HepG2 (cell line): ENCODE data around the gene SEC62. TPM values are rescaled to one million over a fixed set of nuclear protein-coding genes. Genes with fewer than 3 reads are reported as not detected.

Experiments used
- ADNP ChIP-seq: sonication (generic); formaldehyde crosslinking; IDR thresholded peaks from 2 replicates; pipeline ENCODE4 v1.4.0; 2020; ENCODE audit warnings: missing genetic modification reagents
- FOXA3 ChIP-seq: IDR thresholded peaks from 2 replicates; pipeline ENCODE4 v1.6.1; 2016; ENCODE audit warnings: missing genetic modification reagents, missing compliant biosample characterization
- GATA4 ChIP-seq: sonication (generic); IDR thresholded peaks from 2 replicates; pipeline ENCODE4 v1.6.1; 2016; ENCODE audit warnings: antibody characterized with exemption, low read depth, borderline replicate concordance
- KDM5B ChIP-seq: sonication (generic); formaldehyde crosslinking; IDR thresholded peaks from 2 replicates; pipeline ENCODE4 v1.4.0; 2020; ENCODE audit warnings: missing genetic modification reagents, mild to moderate bottlenecking, borderline replicate concordance
- MIER3 ChIP-seq: IDR thresholded peaks from 2 replicates; pipeline ENCODE4 v1.6.1; 2016; ENCODE audit warnings: missing compliant biosample characterization, borderline replicate concordance
- PITX1 ChIP-seq: sonication (generic); formaldehyde crosslinking; IDR thresholded peaks from 2 replicates; pipeline ENCODE4 v1.5.1; 2020; ENCODE audit warnings: mild to moderate bottlenecking, missing genetic modification reagents
- PTBP1 ChIP-seq: fragments of 200-400 bp; formaldehyde crosslinking; IDR thresholded peaks from 2 replicates; pipeline ENCODE4 v1.6.1; 2018; ENCODE audit warnings: low read length, low read depth; ENCODE audit not compliant: poor library complexity, severe bottlenecking
- SCMH1 ChIP-seq: sonication (generic); formaldehyde crosslinking; IDR thresholded peaks from 2 replicates; pipeline ENCODE4 v1.9.0; 2021; ENCODE audit warnings: missing genetic modification reagents, mild to moderate bottlenecking, borderline replicate concordance
- SMAD1 ChIP-seq: sonication (generic); formaldehyde crosslinking; IDR thresholded peaks from 2 replicates; pipeline ENCODE4 v1.4.0; 2020; ENCODE audit warnings: missing genetic modification reagents, low read depth, mild to moderate bottlenecking, borderline replicate concordance
- SP2 ChIP-seq: sonication (generic); formaldehyde crosslinking; IDR thresholded peaks from 2 replicates; pipeline ENCODE4 v1.5.1; 2020; ENCODE audit warnings: mild to moderate bottlenecking, missing genetic modification reagents
- SRY ChIP-seq: sonication (generic); formaldehyde crosslinking; IDR thresholded peaks from 2 replicates; pipeline ENCODE4 v1.8.0; 2022; ENCODE audit warnings: mild to moderate bottlenecking, missing genetic modification reagents
- SYNCRIP ChIP-seq: fragments of 200-400 bp; formaldehyde crosslinking; IDR thresholded peaks from 2 replicates; pipeline ENCODE4 v1.6.1; 2018; ENCODE audit warnings: mild to moderate bottlenecking, low read depth, low read length; ENCODE audit not compliant: insufficient read depth
- ZFP41 ChIP-seq: sonication (generic); formaldehyde crosslinking; IDR thresholded peaks from 2 replicates; pipeline ENCODE4 v1.4.0; 2020; ENCODE audit warnings: mild to moderate bottlenecking, missing genetic modification reagents, borderline replicate concordance
- ZNF232 ChIP-seq: sonication (generic); formaldehyde crosslinking; IDR thresholded peaks from 2 replicates; pipeline ENCODE4 v1.4.0; 2020; ENCODE audit warnings: missing genetic modification reagents, borderline replicate concordance
- ZNF468 ChIP-seq: sonication (generic); formaldehyde crosslinking; IDR thresholded peaks from 2 replicates; pipeline ENCODE4 v1.8.0; 2022; ENCODE audit warnings: mild to moderate bottlenecking, moderate library complexity, missing genetic modification reagents
- ZNF772 ChIP-seq: sonication (generic); formaldehyde crosslinking; IDR thresholded peaks from 2 replicates; pipeline ENCODE4 v1.5.0; 2020; ENCODE audit warnings: mild to moderate bottlenecking, missing genetic modification reagents
- ZNF781 ChIP-seq: sonication (generic); formaldehyde crosslinking; IDR thresholded peaks from 2 replicates; pipeline ENCODE4 v1.5.1; 2020; ENCODE audit warnings: borderline replicate concordance, mild to moderate bottlenecking, missing genetic modification reagents; ENCODE audit errors: not compliant biosample characterization
- ZNF841 ChIP-seq: sonication (generic); formaldehyde crosslinking; IDR thresholded peaks from 2 replicates; pipeline ENCODE4 v1.8.1; 2023; ENCODE audit warnings: missing genetic modification reagents, borderline replicate concordance
- polyA plus RNA-seq, 8 experiments: library from polyadenylated mRNA; depleted of rRNA in 3 of 8; stranded (reverse) in 7 of 8; unstranded in 1 of 8; fragments of >200 nt; fragmentation: Illumina TruSeq in 4 of 8; extraction: Trizol in 4 of 8; gene quantifications; 2 replicates each; pipeline versions ENCODE4 v1.2.1 to v1.2.3, GENCODE V29; 2011 to 2016; ENCODE audit warnings: low read depth in 4 of 8, missing spikeins in 1 of 8, mixed read lengths in 1 of 8; ENCODE audit not compliant: insufficient read depth in 1 of 8
- total RNA-seq, 5 experiments: library from RNA; depleted of rRNA; stranded (reverse); fragments of >200 nt; fragmentation: Illumina TruSeq; extraction: Trizol; gene quantifications; 2 replicates each; pipeline ENCODE4 v1.2.3, GENCODE V29; 2016; ENCODE audit warnings: low read depth in 1 of 5
- TF ChIP-seq, protein P1 (sequence below): sonication (generic); formaldehyde crosslinking; IDR thresholded peaks from 2 replicates; pipeline ENCODE4 v1.4.0; 2020; ENCODE audit warnings: missing genetic modification reagents
- TF ChIP-seq, protein P2 (sequence below): sonication (generic); formaldehyde crosslinking; IDR thresholded peaks from 2 replicates; pipeline ENCODE4 v1.4.0; 2020; ENCODE audit warnings: missing genetic modification reagents
- TF ChIP-seq, protein P3 (sequence below): sonication (generic); formaldehyde crosslinking; IDR thresholded peaks from 2 replicates; pipeline ENCODE4 v1.5.0; 2020; ENCODE audit warnings: mild to moderate bottlenecking, missing genetic modification reagents, moderate library complexity
- TF ChIP-seq, protein P4 (sequence below): sonication (generic); formaldehyde crosslinking; IDR thresholded peaks from 2 replicates; pipeline ENCODE4 v1.4.0; 2020; ENCODE audit warnings: mild to moderate bottlenecking, missing genetic modification reagents

SEC62 gene
- total and polyA plus RNA-seq, 2 of the 13 experiments (the other 11 are each of a cell fraction or from before 2014, with no cell fraction given) = 54.0 to 68.7 TPM

DNA sequence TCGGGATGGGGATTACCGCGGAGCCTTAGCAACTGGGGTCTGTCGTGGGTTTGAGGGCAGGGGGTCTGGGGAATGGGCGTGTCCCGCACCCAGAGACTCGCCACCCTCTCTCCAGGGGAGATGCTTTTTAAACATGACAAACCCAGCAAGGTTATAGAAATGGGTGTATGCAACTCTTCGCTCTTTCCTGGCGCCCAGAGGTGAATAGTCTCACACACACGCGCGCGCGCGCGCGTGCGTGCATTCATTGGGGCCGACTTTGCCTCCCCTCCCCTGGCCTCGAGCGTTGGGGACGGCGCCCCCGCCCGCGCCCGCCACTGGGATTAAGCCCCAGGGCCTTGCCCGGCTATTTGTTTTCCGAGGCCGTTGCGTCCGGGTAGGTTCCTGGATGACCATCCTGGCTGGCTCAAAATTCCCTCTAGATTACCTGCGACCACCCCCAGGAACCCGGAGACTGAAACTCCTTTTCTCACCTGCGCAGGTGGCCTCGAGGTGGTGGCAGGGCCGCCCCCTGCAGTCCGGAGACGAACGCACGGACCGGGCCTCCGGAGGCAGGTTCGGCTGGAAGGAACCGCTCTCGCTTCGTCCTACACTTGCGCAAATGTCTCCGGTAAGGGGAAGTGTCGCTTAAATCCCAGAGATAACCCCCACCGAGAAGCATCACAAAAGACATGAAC lies 72.0 kb downstream of the SEC62 start (continued):
- no peak for TF ChIP-seq ZNF841
- TF ChIP-seq ADNP (CRISPR knock-in tag) = no peak
- TF ChIP-seq SMAD1 (CRISPR knock-in tag) = no peak
- no peak for TF ChIP-seq ZFP41 (CRISPR knock-in tag)
- TF ChIP-seq MIER3 = no peak
- TF ChIP-seq SP2 = no peak
- TF ChIP-seq, protein P1, sequence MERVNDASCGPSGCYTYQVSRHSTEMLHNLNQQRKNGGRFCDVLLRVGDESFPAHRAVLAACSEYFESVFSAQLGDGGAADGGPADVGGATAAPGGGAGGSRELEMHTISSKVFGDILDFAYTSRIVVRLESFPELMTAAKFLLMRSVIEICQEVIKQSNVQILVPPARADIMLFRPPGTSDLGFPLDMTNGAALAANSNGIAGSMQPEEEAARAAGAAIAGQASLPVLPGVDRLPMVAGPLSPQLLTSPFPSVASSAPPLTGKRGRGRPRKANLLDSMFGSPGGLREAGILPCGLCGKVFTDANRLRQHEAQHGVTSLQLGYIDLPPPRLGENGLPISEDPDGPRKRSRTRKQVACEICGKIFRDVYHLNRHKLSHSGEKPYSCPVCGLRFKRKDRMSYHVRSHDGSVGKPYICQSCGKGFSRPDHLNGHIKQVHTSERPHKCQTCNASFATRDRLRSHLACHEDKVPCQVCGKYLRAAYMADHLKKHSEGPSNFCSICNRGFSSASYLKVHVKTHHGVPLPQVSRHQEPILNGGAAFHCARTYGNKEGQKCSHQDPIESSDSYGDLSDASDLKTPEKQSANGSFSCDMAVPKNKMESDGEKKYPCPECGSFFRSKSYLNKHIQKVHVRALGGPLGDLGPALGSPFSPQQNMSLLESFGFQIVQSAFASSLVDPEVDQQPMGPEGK (CRISPR knock-in tag) = peak; percentile 40; the same call in 1 of the 2 replicates
- no peak for TF ChIP-seq GATA4
- TF ChIP-seq, protein P2, sequence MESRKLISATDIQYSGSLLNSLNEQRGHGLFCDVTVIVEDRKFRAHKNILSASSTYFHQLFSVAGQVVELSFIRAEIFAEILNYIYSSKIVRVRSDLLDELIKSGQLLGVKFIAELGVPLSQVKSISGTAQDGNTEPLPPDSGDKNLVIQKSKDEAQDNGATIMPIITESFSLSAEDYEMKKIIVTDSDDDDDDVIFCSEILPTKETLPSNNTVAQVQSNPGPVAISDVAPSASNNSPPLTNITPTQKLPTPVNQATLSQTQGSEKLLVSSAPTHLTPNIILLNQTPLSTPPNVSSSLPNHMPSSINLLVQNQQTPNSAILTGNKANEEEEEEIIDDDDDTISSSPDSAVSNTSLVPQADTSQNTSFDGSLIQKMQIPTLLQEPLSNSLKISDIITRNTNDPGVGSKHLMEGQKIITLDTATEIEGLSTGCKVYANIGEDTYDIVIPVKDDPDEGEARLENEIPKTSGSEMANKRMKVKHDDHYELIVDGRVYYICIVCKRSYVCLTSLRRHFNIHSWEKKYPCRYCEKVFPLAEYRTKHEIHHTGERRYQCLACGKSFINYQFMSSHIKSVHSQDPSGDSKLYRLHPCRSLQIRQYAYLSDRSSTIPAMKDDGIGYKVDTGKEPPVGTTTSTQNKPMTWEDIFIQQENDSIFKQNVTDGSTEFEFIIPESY (CRISPR knock-in tag) = peak; percentile 24; the same call in 1 of the 2 replicates
- TF ChIP-seq, protein P3, sequence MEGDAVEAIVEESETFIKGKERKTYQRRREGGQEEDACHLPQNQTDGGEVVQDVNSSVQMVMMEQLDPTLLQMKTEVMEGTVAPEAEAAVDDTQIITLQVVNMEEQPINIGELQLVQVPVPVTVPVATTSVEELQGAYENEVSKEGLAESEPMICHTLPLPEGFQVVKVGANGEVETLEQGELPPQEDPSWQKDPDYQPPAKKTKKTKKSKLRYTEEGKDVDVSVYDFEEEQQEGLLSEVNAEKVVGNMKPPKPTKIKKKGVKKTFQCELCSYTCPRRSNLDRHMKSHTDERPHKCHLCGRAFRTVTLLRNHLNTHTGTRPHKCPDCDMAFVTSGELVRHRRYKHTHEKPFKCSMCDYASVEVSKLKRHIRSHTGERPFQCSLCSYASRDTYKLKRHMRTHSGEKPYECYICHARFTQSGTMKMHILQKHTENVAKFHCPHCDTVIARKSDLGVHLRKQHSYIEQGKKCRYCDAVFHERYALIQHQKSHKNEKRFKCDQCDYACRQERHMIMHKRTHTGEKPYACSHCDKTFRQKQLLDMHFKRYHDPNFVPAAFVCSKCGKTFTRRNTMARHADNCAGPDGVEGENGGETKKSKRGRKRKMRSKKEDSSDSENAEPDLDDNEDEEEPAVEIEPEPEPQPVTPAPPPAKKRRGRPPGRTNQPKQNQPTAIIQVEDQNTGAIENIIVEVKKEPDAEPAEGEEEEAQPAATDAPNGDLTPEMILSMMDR (CRISPR knock-in tag) = peak; percentile 61
- TF ChIP-seq PITX1 (CRISPR knock-in tag) = 0 out of 2 replicates have a peak, but pooled peaks have one; percentile 37
- TF ChIP-seq ZNF232 = no peak
- peak; percentile 36; the same call in 1 of the 2 replicates for TF ChIP-seq KDM5B (CRISPR knock-in tag)
- TF ChIP-seq, protein P4, sequence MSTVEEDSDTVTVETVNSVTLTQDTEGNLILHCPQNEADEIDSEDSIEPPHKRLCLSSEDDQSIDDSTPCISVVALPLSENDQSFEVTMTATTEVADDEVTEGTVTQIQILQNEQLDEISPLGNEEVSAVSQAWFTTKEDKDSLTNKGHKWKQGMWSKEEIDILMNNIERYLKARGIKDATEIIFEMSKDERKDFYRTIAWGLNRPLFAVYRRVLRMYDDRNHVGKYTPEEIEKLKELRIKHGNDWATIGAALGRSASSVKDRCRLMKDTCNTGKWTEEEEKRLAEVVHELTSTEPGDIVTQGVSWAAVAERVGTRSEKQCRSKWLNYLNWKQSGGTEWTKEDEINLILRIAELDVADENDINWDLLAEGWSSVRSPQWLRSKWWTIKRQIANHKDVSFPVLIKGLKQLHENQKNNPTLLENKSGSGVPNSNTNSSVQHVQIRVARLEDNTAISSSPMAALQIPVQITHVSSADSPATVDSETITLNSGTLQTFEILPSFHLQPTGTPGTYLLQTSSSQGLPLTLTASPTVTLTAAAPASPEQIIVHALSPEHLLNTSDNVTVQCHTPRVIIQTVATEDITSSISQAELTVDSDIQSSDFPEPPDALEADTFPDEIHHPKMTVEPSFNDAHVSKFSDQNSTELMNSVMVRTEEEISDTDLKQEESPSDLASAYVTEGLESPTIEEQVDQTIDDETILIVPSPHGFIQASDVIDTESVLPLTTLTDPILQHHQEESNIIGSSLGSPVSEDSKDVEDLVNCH (CRISPR knock-in tag) = no peak
- TF ChIP-seq ZNF781 (CRISPR knock-in tag) = no peak
- TF ChIP-seq ZNF772 (CRISPR knock-in tag) = peak; percentile 23; the same call in 1 of the 2 replicates
- TF ChIP-seq FOXA3 = no peak
- TF ChIP-seq ZNF468 (CRISPR knock-in tag) = no peak
- 0 out of 2 replicates have a peak, but pooled peaks have one; percentile 27 for TF ChIP-seq SRY (CRISPR knock-in tag)
- no peak for TF ChIP-seq SYNCRIP
- no peak for TF ChIP-seq SCMH1
- no peak for TF ChIP-seq PTBP1
